Measurements from ENCODE around the gene ATP7B.
A peak's percentile ranks its signal among the peaks of the same experiment; 100 is the strongest.

ATP7B gene

DNA sequence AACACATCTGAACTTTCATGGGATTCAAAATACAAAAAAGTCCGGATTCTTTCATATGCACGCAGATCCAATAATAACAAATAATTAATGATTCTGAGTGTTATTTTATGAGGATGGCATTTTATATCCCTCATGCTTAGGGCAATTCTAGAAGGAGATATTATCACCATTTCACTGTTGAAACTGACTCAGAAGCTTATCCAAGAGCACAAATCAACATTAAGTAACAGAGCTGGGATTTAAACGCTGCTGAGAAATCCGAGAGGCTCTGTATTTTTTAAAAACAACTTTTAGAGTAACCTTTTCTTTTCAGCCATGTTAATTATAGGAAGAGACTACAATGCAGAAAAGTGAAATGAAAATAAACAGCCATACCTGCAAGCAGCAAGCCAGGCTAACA lies 30.3 kb downstream of the ATP7B start:
- DNase-seq (ENCODE audit: low read depth): no peak
- no peak overlapping the region for H3K4me3 ChIP-seq (ENCODE audit: low read depth, low read length)
- TF ChIP-seq, protein P1, sequence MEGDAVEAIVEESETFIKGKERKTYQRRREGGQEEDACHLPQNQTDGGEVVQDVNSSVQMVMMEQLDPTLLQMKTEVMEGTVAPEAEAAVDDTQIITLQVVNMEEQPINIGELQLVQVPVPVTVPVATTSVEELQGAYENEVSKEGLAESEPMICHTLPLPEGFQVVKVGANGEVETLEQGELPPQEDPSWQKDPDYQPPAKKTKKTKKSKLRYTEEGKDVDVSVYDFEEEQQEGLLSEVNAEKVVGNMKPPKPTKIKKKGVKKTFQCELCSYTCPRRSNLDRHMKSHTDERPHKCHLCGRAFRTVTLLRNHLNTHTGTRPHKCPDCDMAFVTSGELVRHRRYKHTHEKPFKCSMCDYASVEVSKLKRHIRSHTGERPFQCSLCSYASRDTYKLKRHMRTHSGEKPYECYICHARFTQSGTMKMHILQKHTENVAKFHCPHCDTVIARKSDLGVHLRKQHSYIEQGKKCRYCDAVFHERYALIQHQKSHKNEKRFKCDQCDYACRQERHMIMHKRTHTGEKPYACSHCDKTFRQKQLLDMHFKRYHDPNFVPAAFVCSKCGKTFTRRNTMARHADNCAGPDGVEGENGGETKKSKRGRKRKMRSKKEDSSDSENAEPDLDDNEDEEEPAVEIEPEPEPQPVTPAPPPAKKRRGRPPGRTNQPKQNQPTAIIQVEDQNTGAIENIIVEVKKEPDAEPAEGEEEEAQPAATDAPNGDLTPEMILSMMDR (IDR thresholded peaks at IDR 0.05; ENCODE audit: low read depth, low read length): no peak
- TF ChIP-seq MAX (IDR thresholded peaks at IDR 0.05; ENCODE audit: low read depth, low read length) (no peak), MYC (IDR thresholded peaks at IDR 0.05; ENCODE audit: low read depth, low read length) (no peak), POLR2A (IDR thresholded peaks at IDR 0.05; ENCODE audit: extremely low read depth, insufficient read length) (no peak)

DNA sequence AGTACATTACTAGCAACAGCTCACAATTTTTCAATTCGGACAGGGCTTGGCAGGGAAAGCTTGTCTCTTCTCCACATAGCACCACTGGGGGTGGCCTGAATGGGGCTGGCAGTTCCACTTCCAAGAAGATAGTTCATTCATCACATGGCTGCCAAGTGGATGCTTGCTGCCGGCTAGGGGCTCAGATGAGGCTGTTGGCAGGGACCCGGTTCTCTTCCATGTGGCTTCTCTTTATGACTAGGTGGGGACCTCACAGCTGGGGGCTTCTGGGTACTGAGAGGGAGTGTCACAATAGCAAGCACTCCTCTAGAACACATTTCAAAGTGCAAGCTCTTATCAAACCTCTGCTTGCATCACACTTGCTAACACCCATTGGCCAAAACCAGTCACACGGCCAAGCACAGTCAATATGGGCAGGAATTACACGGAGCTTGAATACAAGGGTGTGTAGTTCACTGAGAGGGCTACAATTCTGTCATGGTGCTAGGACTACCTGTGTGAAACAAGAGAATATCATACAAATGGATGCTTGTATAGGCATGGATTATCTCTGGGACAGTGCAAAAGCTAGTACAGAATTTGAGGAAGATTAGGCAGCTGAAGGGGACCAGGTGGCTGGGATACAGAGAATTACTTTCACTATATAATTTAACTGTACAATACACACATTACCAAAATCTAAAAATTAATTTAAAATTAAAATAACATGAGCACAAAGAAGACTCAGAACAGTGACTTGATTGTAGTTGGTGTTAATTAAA lies 32.3 kb downstream of the ATP7B start:
- DNase-seq (ENCODE audit: low read depth): peak; percentile 21
- no peak; the same call in 1 of the 2 replicates for TF ChIP-seq MAX (IDR thresholded peaks at IDR 0.05; ENCODE audit: low read depth, low read length)
- TF ChIP-seq, protein P1 (IDR thresholded peaks at IDR 0.05; ENCODE audit: low read depth, low read length): no peak
- no peak for TF ChIP-seq MYC (IDR thresholded peaks at IDR 0.05; ENCODE audit: low read depth, low read length)
- TF ChIP-seq POLR2A (IDR thresholded peaks at IDR 0.05; ENCODE audit: extremely low read depth, insufficient read length): no peak
- H3K4me3 ChIP-seq (ENCODE audit: low read depth, low read length): no peak overlapping the region

DNA sequence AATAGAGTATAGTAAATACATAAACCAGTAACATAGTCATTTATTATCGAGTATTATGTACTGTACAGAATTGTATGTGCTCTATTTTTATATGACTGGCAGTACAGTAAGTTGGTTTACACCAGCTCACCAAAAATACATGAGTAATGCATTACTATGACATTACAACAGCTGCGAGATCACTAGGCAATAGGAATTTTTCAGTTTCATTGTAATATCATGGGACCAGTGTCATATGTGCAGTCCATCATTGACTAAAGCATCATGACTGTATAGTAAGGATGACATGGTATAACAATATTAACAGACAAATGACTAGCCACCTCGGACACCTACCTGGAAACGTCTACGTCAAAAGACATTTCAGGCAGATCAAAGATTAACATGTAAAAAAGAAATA lies 33.6 kb downstream of the ATP7B start:
- TF ChIP-seq POLR2A (IDR thresholded peaks at IDR 0.05; ENCODE audit: extremely low read depth, insufficient read length) (no peak), MYC (IDR thresholded peaks at IDR 0.05; ENCODE audit: low read depth, low read length) (no peak), MAX (IDR thresholded peaks at IDR 0.05; ENCODE audit: low read depth, low read length) (no peak)
- TF ChIP-seq, protein P1 (IDR thresholded peaks at IDR 0.05; ENCODE audit: low read depth, low read length): no peak
- DNase-seq (ENCODE audit: low read depth): no peak
- no peak overlapping the region for H3K4me3 ChIP-seq (ENCODE audit: low read depth, low read length)

- no peak for DNase-seq (ENCODE audit: low read depth)
- H3K4me3 ChIP-seq (ENCODE audit: low read depth, low read length): no peak overlapping the region
- TF ChIP-seq MAX (IDR thresholded peaks at IDR 0.05; ENCODE audit: low read depth, low read length) (no peak), MYC (IDR thresholded peaks at IDR 0.05; ENCODE audit: low read depth, low read length) (no peak), POLR2A (IDR thresholded peaks at IDR 0.05; ENCODE audit: extremely low read depth, insufficient read length) (no peak)
- TF ChIP-seq, protein P1 (IDR thresholded peaks at IDR 0.05; ENCODE audit: low read depth, low read length): no peak
Observed at GRCh38 chr13:51976890-51977289, 34.4 kb downstream of the ATP7B start.

GRCh38 chr13:51976423-51976822 lies 34.8 kb downstream of the ATP7B start:
- H3K4me3 ChIP-seq (ENCODE audit: low read depth, low read length): no peak overlapping the region
- DNase-seq (ENCODE audit: low read depth): no peak
- no peak for TF ChIP-seq MAX (IDR thresholded peaks at IDR 0.05; ENCODE audit: low read depth, low read length)
- TF ChIP-seq, protein P1 (IDR thresholded peaks at IDR 0.05; ENCODE audit: low read depth, low read length): no peak
- TF ChIP-seq POLR2A (IDR thresholded peaks at IDR 0.05; ENCODE audit: extremely low read depth, insufficient read length): no peak
- no peak for TF ChIP-seq MYC (IDR thresholded peaks at IDR 0.05; ENCODE audit: low read depth, low read length)
